Liver (tissue), 9 donors: ENCODE measurements around the gene RBMS3. TPM values are rescaled to one million over a fixed set of nuclear protein-coding genes. Genes with fewer than 3 reads are reported as not detected.

Source experiments
- DNase-seq: peaks from one replicate; pipeline ENCODE4 v3.0.0-alpha.2; 2017; ENCODE audit warnings: low spot score
- H3K27ac ChIP-seq, 2 donors: one replicate each; pipeline ENCODE4 v1.7.0; 2013; ENCODE audit warnings: inconsistent platforms in 2 of 2, low read length in 2 of 2, control low read depth in 1 of 2, low read depth in 1 of 2, mild to moderate bottlenecking in 1 of 2
- H3K27me3 ChIP-seq, 4 donors: one replicate each; pipeline versions ENCODE4 v1.6.1 to v1.7.0; 2013; ENCODE audit warnings: low read length in 3 of 4, inconsistent platforms in 1 of 4, mild to moderate bottlenecking in 1 of 4, moderate library complexity in 1 of 4; ENCODE audit not compliant: control insufficient read depth in 4 of 4, insufficient read depth in 4 of 4
- H3K36me3 ChIP-seq, 4 donors: one replicate each; pipeline versions ENCODE4 v1.6.1 to v1.7.0; 2013; ENCODE audit warnings: low read length in 3 of 4, mild to moderate bottlenecking in 3 of 4, low read depth in 1 of 4, moderate library complexity in 1 of 4; ENCODE audit not compliant: control insufficient read depth in 4 of 4, insufficient read depth in 3 of 4
- H3K4me1 ChIP-seq, 4 donors: one replicate each; pipeline versions ENCODE4 v1.6.1 to v1.7.0; 2013; ENCODE audit warnings: low read length in 3 of 4, mild to moderate bottlenecking in 3 of 4, moderate library complexity in 1 of 4; ENCODE audit not compliant: control insufficient read depth in 4 of 4, insufficient read depth in 4 of 4
- H3K4me3 ChIP-seq, 3 donors: one replicate each; pipeline versions ENCODE4 v1.6.1 to v1.7.0; 2013; ENCODE audit warnings: low read length in 3 of 3, control low read depth in 1 of 3, low read depth in 1 of 3, mild to moderate bottlenecking in 1 of 3
- H3K9ac ChIP-seq, 2 donors: one replicate each; pipeline ENCODE4 v1.7.0; 2013; ENCODE audit warnings: low read length in 2 of 2, mild to moderate bottlenecking in 2 of 2, moderate library complexity in 2 of 2, control low read depth in 1 of 2, low read depth in 1 of 2
- H3K9me3 ChIP-seq, 4 donors: one replicate each; pipeline versions ENCODE4 v1.6.1 to v1.7.0; 2013; ENCODE audit warnings: low read length in 3 of 4; ENCODE audit not compliant: control insufficient read depth in 4 of 4
- EGR1 ChIP-seq, 2 donors: IDR thresholded peaks; 2 replicates each; pipeline ENCODE4 v1.6.1; 2016 to 2018; ENCODE audit warnings: antibody characterized with exemption in 2 of 2, low read depth in 2 of 2
- FOXA1 ChIP-seq: IDR thresholded peaks from 2 replicates; pipeline ENCODE4 v1.6.1; 2016; ENCODE audit warnings: antibody characterized with exemption
- GABPA ChIP-seq, 2 donors: IDR thresholded peaks in 1 of 2; conservative IDR thresholded peaks in 1 of 2; 2 replicates each; pipeline ENCODE4 v1.6.1; 2016; ENCODE audit warnings: antibody characterized with exemption in 2 of 2, mild to moderate bottlenecking in 1 of 2, moderate library complexity in 1 of 2
- HNF4G ChIP-seq: IDR thresholded peaks from 2 replicates; pipeline ENCODE4 v1.6.1; 2016; ENCODE audit warnings: antibody characterized with exemption
- JUND ChIP-seq, 2 donors: IDR thresholded peaks; 2 replicates each; pipeline ENCODE4 v1.6.1; 2016; ENCODE audit warnings: antibody characterized with exemption in 2 of 2
- MAX ChIP-seq: IDR thresholded peaks from 2 replicates; pipeline ENCODE4 v1.6.1; 2016; ENCODE audit warnings: antibody characterized with exemption
- NR2F2 ChIP-seq: IDR thresholded peaks from 2 replicates; pipeline ENCODE4 v1.6.1; 2016; ENCODE audit warnings: antibody characterized with exemption
- REST ChIP-seq: IDR thresholded peaks from 2 replicates; pipeline ENCODE4 v1.6.1; 2016; ENCODE audit warnings: antibody characterized with exemption, mild to moderate bottlenecking
- SP1 ChIP-seq: IDR thresholded peaks from 2 replicates; pipeline ENCODE4 v1.6.1; 2018; ENCODE audit warnings: antibody characterized with exemption, mild to moderate bottlenecking
- TAF1 ChIP-seq: conservative IDR thresholded peaks from 2 replicates; pipeline ENCODE4 v1.6.1; 2016; ENCODE audit warnings: antibody characterized with exemption, mild to moderate bottlenecking
- WGBS: extraction: QIAGEN DNeasy Blood & Tissue Kit; methylation state at CpG from one replicate; pipeline ENCODE4 v1.1.7; 2013; 5-methylcytosine and 5-hydroxymethylcytosine counted together
- polyA plus RNA-seq, 2 donors: library from polyadenylated mRNA; stranded (reverse) in 1 of 2; unstranded in 1 of 2; fragments of 200-250 nt in 1 of 2; fragments of >200 nt in 1 of 2; fragmentation: Nextera tagmentation in 1 of 2; extraction: Ambion mirVana in 1 of 2; gene quantifications; one replicate each; pipeline versions ENCODE4 v1.2.1 to v1.2.3, GENCODE V29; 2013 to 2015
- total RNA-seq, 2 donors: library from RNA; depleted of rRNA; stranded (reverse); fragments of >200 nt; gene quantifications; one replicate each; pipeline ENCODE4 v1.2.3, GENCODE V29; 2014
- TF ChIP-seq, protein P1 (sequence below): IDR thresholded peaks from 2 replicates; pipeline ENCODE4 v1.6.1; 2016; ENCODE audit warnings: antibody characterized with exemption
- TF ChIP-seq, protein P2 (sequence below): fragments of 150-350 bp; IDR thresholded peaks from 2 replicates; pipeline ENCODE4 v1.5.1; 2017; ENCODE audit warnings: improper control_type of control experiment, low read depth, low read length; ENCODE audit not compliant: missing input control
- donor health status: healthy.
- donor health status: healthy.
- donor health status: healthy.
- donor health status: healthy.
- donor health status: healthy.

Gene RBMS3
- total and polyA plus RNA-seq, 4 donors: 1.2 to 14.9 (median 9.3) TPM

- TF ChIP-seq TAF1: no peak
- TF ChIP-seq FOXA1: no peak
- no peak for TF ChIP-seq JUND (IDR thresholded peaks at IDR 0.05)
Observed at GRCh38 chr3:29414468-29415224, 133.8 kb downstream of the RBMS3 start (continued).

DNA sequence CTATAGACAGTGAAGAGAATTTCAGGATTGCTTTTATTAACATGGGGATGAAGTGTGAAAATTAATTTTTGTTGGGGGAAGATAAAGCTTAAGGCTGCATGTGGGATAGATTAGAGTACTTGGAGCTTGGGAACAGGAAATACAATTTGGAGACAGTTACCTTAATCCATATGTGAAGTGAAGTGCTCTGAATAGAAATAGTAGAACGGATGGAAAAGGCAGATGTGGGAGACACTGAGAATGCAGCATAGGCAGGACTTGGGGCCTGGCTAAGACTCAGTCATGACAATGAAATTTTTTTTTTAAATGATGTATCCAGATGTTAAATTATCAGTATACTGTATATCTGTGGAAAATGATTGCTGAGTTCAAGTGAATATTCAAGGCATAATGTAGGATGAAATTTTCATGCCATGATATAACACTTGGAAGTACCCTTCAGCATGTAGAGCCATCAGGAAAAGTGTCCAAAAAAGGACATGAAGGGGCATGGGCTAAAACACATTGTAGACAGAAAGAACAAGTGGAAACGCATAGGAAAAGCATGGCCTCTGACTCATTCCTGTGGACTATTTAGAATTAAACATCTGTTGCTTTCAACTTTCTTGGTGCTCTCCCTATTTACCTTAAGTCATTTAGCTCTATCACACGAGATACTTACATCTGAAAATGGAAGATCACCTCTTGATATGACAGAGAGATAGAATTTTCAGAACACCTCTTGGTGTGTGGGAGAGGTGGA lies 134.8 kb downstream of the RBMS3 start:
- no peaks in the 10 kb centered on the region for H3K27me3 ChIP-seq
- H3K4me3 ChIP-seq: no peak overlapping the region
- H3K27ac ChIP-seq: no peak overlapping the region
- no peak for DNase-seq
- H3K9me3 ChIP-seq: no peaks in the 10 kb centered on the region
- TF ChIP-seq, protein P1, sequence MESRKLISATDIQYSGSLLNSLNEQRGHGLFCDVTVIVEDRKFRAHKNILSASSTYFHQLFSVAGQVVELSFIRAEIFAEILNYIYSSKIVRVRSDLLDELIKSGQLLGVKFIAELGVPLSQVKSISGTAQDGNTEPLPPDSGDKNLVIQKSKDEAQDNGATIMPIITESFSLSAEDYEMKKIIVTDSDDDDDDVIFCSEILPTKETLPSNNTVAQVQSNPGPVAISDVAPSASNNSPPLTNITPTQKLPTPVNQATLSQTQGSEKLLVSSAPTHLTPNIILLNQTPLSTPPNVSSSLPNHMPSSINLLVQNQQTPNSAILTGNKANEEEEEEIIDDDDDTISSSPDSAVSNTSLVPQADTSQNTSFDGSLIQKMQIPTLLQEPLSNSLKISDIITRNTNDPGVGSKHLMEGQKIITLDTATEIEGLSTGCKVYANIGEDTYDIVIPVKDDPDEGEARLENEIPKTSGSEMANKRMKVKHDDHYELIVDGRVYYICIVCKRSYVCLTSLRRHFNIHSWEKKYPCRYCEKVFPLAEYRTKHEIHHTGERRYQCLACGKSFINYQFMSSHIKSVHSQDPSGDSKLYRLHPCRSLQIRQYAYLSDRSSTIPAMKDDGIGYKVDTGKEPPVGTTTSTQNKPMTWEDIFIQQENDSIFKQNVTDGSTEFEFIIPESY: no peak
- TF ChIP-seq JUND (IDR thresholded peaks at IDR 0.05) (no peak), TAF1 (no peak), MAX (no peak), EGR1 (IDR thresholded peaks at IDR 0.05; ENCODE audit: low read depth in 2 of 2) (no peak), REST (no peak), SP1 (no peak), GABPA (IDR thresholded peaks at IDR 0.05 in 1 of 2, conservative IDR thresholded peaks at IDR 0.05 in 1 of 2) (no peak), FOXA1 (no peak), NR2F2 (no peak), HNF4G (no peak)
- TF ChIP-seq, protein P2, sequence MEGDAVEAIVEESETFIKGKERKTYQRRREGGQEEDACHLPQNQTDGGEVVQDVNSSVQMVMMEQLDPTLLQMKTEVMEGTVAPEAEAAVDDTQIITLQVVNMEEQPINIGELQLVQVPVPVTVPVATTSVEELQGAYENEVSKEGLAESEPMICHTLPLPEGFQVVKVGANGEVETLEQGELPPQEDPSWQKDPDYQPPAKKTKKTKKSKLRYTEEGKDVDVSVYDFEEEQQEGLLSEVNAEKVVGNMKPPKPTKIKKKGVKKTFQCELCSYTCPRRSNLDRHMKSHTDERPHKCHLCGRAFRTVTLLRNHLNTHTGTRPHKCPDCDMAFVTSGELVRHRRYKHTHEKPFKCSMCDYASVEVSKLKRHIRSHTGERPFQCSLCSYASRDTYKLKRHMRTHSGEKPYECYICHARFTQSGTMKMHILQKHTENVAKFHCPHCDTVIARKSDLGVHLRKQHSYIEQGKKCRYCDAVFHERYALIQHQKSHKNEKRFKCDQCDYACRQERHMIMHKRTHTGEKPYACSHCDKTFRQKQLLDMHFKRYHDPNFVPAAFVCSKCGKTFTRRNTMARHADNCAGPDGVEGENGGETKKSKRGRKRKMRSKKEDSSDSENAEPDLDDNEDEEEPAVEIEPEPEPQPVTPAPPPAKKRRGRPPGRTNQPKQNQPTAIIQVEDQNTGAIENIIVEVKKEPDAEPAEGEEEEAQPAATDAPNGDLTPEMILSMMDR: no peak
- no peak overlapping the region for H3K9ac ChIP-seq
- H3K4me1 ChIP-seq: no peaks in the 10 kb centered on the region
- H3K36me3 ChIP-seq: no peaks in the 10 kb centered on the region
- WGBS: 83% methylated on average over 3 of the region's 3 CpGs
